Measurements from ENCODE around the gene ABCA12.

DNA sequence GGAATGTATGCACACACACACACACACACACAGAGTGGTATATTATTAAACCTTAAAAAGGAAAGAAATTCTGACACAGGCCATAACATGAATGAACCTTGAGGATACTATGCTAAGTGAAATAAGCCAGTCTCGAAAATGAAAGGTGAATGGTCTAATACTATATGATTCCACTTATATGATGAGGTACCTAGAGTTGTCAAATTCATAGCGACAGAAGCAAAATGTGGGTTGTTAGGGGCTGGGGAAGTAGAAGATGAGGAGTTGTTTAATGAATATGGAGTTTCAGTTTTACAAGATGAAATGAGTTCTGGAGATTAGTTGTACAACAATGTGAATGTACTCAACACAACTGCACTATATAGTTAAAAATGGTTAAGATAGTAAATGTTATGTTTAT lies 118.1 kb downstream of the ABCA12 start:
- TF ChIP-seq, protein P1, sequence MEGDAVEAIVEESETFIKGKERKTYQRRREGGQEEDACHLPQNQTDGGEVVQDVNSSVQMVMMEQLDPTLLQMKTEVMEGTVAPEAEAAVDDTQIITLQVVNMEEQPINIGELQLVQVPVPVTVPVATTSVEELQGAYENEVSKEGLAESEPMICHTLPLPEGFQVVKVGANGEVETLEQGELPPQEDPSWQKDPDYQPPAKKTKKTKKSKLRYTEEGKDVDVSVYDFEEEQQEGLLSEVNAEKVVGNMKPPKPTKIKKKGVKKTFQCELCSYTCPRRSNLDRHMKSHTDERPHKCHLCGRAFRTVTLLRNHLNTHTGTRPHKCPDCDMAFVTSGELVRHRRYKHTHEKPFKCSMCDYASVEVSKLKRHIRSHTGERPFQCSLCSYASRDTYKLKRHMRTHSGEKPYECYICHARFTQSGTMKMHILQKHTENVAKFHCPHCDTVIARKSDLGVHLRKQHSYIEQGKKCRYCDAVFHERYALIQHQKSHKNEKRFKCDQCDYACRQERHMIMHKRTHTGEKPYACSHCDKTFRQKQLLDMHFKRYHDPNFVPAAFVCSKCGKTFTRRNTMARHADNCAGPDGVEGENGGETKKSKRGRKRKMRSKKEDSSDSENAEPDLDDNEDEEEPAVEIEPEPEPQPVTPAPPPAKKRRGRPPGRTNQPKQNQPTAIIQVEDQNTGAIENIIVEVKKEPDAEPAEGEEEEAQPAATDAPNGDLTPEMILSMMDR (IDR thresholded peaks at IDR 0.05), result no peak
- TF ChIP-seq POLR2A (IDR thresholded peaks at IDR 0.05), result no peak

Measured in body of pancreas (tissue), 4 donors.